Uterus (tissue), 4 donors: ENCODE results near the gene LYPD6. TPM values are rescaled to one million over a fixed set of nuclear protein-coding genes. Genes with fewer than 3 reads are reported as not detected.

ENCODE experiments used
- DNase-seq, 2 donors: peaks; one replicate each; pipeline ENCODE4 v3.0.0-alpha.2; 2019 to 2020
- H3K27ac ChIP-seq, 2 donors: fragments of 200-600 bp; sonication (generic); 1 replicate in 1 of 2; 2 replicates in 1 of 2; pipeline ENCODE4 v1.5.1; 2016 to 2018
- H3K27me3 ChIP-seq, 2 donors: fragments of 200-600 bp; sonication (generic); one replicate each; pipeline ENCODE4 v1.5.1; 2018 to 2019; ENCODE audit warnings: control low read depth in 1 of 2
- H3K36me3 ChIP-seq, 2 donors: fragments of 200-600 bp; sonication (generic); one replicate each; pipeline ENCODE4 v1.5.1; 2019; ENCODE audit warnings: control low read depth in 1 of 2
- H3K4me1 ChIP-seq, 2 donors: fragments of 200-600 bp; sonication (generic); one replicate each; pipeline ENCODE4 v1.5.1; 2018 to 2019; ENCODE audit warnings: control low read depth in 1 of 2
- H3K4me3 ChIP-seq, 2 donors: fragments of 200-600 bp; sonication (generic); 1 replicate in 1 of 2; 2 replicates in 1 of 2; pipeline ENCODE4 v1.5.1; 2018 to 2019; ENCODE audit warnings: mild to moderate bottlenecking in 1 of 2
- H3K9me3 ChIP-seq, 2 donors: fragments of 200-600 bp; sonication (generic); one replicate each; pipeline ENCODE4 v1.5.1; 2019; ENCODE audit warnings: control low read depth in 1 of 2
- POLR2A ChIP-seq, 2 donors: fragments of 450-650 bp; IDR thresholded peaks; one replicate each; pipeline ENCODE4 v1.6.1; 2016; ENCODE audit warnings: antibody characterized with exemption in 2 of 2, mild to moderate bottlenecking in 1 of 2, moderate library complexity in 1 of 2
- intact Hi-C: fragments of 100-400 bp; cut with DNase I; formaldehyde crosslinking; loops from one replicate; pipeline ENCODE4 v1.15.1; 2023; ENCODE audit warnings: low total_unique reads
- total RNA-seq, 4 donors: library from RNA; depleted of rRNA in 3 of 4; stranded (reverse); fragments of >200 nt in 3 of 4; gene quantifications; one replicate each; pipeline versions ENCODE4 v1.1.0 to v1.2.4, GENCODE V29; 2014 to 2023
- TF ChIP-seq, protein P1 (sequence below), 4 experiments: fragments of 200-600 bp in 2 of 4; fragments of 450-650 bp in 2 of 4; sonication (generic) in 2 of 4; IDR thresholded peaks; one replicate each; pipeline ENCODE4 v1.5.1; 2016 to 2019; ENCODE audit warnings: antibody characterized with exemption in 4 of 4, mild to moderate bottlenecking in 2 of 4, moderate library complexity in 1 of 4
- donor health status: DM: yes; HTN: yes; CAD: no.

Gene LYPD6
- total RNA-seq, 4 donors from 2014 or later: 0.29 to 23.7 (median 1.7) TPM

DNA sequence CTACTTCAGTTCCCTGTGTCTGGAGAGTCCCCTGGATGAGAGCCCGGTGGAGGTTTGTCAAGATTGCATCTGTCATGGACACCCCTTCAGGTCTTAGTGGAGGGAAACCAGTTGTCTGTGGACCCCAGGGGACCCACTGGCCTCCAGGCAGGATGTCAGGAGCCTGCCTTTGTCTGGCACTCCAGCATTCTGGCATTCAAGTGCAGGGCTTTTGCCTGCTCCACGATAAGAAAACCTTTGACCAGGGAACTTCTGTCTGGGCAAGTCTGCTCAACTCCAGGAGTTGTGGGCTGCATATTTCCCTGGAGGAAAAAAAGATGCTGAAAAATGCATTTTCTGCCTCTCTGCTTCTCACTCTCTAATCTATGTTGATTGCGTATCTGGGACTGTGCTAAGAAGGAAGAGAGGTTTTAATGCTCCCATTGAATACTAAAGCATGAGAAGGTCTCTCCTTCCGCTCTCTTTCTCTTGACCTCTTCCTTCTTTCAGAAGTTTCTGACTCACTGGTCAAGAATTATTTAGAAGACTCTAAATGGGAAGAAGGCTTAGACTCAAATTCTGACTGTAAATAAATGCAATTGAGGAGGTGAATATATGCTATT, 152.7 kb downstream of the LYPD6 start:
- H3K27me3 ChIP-seq: no peaks in the 10 kb centered on the region
- H3K9me3 ChIP-seq: no peaks in the 10 kb centered on the region
- DNase-seq: no peak
- no peak for TF ChIP-seq POLR2A (IDR thresholded peaks at IDR 0.05)
- TF ChIP-seq, protein P1, sequence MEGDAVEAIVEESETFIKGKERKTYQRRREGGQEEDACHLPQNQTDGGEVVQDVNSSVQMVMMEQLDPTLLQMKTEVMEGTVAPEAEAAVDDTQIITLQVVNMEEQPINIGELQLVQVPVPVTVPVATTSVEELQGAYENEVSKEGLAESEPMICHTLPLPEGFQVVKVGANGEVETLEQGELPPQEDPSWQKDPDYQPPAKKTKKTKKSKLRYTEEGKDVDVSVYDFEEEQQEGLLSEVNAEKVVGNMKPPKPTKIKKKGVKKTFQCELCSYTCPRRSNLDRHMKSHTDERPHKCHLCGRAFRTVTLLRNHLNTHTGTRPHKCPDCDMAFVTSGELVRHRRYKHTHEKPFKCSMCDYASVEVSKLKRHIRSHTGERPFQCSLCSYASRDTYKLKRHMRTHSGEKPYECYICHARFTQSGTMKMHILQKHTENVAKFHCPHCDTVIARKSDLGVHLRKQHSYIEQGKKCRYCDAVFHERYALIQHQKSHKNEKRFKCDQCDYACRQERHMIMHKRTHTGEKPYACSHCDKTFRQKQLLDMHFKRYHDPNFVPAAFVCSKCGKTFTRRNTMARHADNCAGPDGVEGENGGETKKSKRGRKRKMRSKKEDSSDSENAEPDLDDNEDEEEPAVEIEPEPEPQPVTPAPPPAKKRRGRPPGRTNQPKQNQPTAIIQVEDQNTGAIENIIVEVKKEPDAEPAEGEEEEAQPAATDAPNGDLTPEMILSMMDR (IDR thresholded peaks at IDR 0.05): no peak
- H3K36me3 ChIP-seq: no peaks in the 10 kb centered on the region
- H3K27ac ChIP-seq: no peak overlapping the region
- intact Hi-C loops: no loop called here
- no peaks in the 10 kb centered on the region for H3K4me1 ChIP-seq
- no peak overlapping the region for H3K4me3 ChIP-seq

- Histone ChIP-seq H3K27ac (no peak overlapping the region), H3K27me3 (no peaks in the 10 kb centered on the region), H3K36me3 (no peaks in the 10 kb centered on the region), H3K4me1 (no peaks in the 10 kb centered on the region), H3K9me3 (no peaks in the 10 kb centered on the region), H3K4me3 (no peak overlapping the region)
- TF ChIP-seq, protein P1 (IDR thresholded peaks at IDR 0.05): no peak
- no peak for TF ChIP-seq POLR2A (IDR thresholded peaks at IDR 0.05)
- no peak for DNase-seq
- intact Hi-C loops: no loop called here
These were observed 156.3 kb downstream of the LYPD6 start for GRCh38 chr2:149486664-149487063.

DNA sequence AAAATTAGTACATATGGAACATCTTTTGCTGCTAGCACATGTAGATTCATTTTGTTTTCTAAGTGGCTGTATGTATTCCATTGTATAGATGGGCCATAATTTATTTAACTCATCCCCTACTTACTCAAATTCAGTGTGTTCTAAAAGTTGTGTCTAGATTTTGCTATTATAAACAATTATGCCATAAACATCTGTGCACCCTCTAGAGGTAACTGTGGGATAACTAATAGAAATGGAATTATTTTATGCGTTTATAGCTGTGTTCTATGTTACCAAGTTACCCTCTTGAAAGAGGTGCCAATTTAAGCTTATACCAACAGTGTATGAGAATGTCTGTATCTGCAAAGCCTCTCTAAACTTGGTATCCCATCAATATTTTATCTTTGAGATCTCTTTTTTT, 156.8 kb downstream of the LYPD6 start:
- Histone ChIP-seq H3K9me3 (no peaks in the 10 kb centered on the region), H3K36me3 (no peaks in the 10 kb centered on the region), H3K27me3 (no peaks in the 10 kb centered on the region), H3K27ac (no peak overlapping the region), H3K4me3 (no peak overlapping the region), H3K4me1 (no peaks in the 10 kb centered on the region)
- intact Hi-C loops: no loop called here
- TF ChIP-seq, protein P1 (IDR thresholded peaks at IDR 0.05): no peak
- TF ChIP-seq POLR2A (IDR thresholded peaks at IDR 0.05): no peak
- DNase-seq: no peak

- Histone ChIP-seq H3K27ac (no peak overlapping the region), H3K4me1 (no peaks in the 10 kb centered on the region), H3K9me3 (no peaks in the 10 kb centered on the region), H3K4me3 (no peak overlapping the region), H3K36me3 (no peaks in the 10 kb centered on the region), H3K27me3 (no peaks in the 10 kb centered on the region)
- no peak for DNase-seq
- intact Hi-C loops: no loop called here
- TF ChIP-seq, protein P1 (IDR thresholded peaks at IDR 0.05): no peak
- no peak for TF ChIP-seq POLR2A (IDR thresholded peaks at IDR 0.05)
These were observed 158.5 kb downstream of the LYPD6 start for GRCh38 chr2:149488706-149489440.

DNA sequence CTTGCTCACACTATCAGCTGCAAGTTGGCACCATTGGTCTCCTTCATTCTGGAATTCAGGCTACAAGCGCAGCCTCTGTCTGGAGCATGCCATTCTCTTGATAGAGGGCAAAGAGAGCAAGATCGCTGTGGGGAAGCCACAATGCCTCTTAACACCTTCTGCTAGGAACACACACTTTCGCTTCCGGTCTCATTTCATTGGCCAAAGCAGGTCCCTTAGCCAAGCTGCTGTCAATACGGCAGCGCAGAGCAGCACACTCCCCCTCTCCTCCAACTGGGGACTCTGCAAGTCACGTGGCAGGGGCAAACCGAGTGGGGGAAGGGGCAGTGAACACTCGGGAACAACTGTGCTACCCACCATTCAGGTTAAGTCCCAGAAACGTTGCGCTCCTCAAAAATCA, 159.1 kb downstream of the LYPD6 start:
- intact Hi-C loops: no loop called here
- Histone ChIP-seq H3K27ac (no peak overlapping the region), H3K4me1 (no peaks in the 10 kb centered on the region), H3K9me3 (no peaks in the 10 kb centered on the region), H3K4me3 (no peak overlapping the region), H3K36me3 (no peaks in the 10 kb centered on the region), H3K27me3 (no peaks in the 10 kb centered on the region)
- TF ChIP-seq POLR2A (IDR thresholded peaks at IDR 0.05): no peak
- TF ChIP-seq, protein P1 (IDR thresholded peaks at IDR 0.05): no peak
- DNase-seq: no peak
